Cardiac fibroblast (primary cell): ENCODE results near the gene PRMT7.

Experiments
- DNase-seq, 2 donors: peaks; one replicate each; pipeline versions ENCODE4 v3.0.0 to v3.0.0-alpha.2; 2010; ENCODE audit warnings: low read depth in 2 of 2
- H3K4me3 ChIP-seq, 2 donors: replicated peaks in 1 of 2; 1 replicate in 1 of 2; 2 replicates in 1 of 2; pipeline ENCODE4 v1.5.1; 2011; ENCODE audit warnings: low read depth in 2 of 2, low read length in 2 of 2, mild to moderate bottlenecking in 2 of 2, moderate library complexity in 1 of 2
- CTCF ChIP-seq: IDR thresholded peaks from one replicate; pipeline ENCODE4 v1.5.1; 2011; ENCODE audit warnings: low read depth, mild to moderate bottlenecking, low read length, inconsistent platforms

Gene PRMT7

GRCh38 chr16:68310437-68310773, 414 bp upstream of the PRMT7 start:
- peak in 1 of 2 donors; percentile 30 for DNase-seq
- TF ChIP-seq CTCF, result no peak
- H3K4me3 ChIP-seq, result peak overlapping the region; percentile 98 to 99

- TF ChIP-seq CTCF, result no peak
- no peak for DNase-seq
- H3K4me3 ChIP-seq, result no peak overlapping the region
Measured at GRCh38 chr16:68313116-68313515, 2.3 kb downstream of the PRMT7 start.

GRCh38 chr16:68319185-68319908, 8.5 kb downstream of the PRMT7 start:
- TF ChIP-seq CTCF, result no peak
- no peak for DNase-seq
- H3K4me3 ChIP-seq, result no peak overlapping the region

- H3K4me3 ChIP-seq, result no peak overlapping the region
- TF ChIP-seq CTCF, result no peak
- DNase-seq, result no peak
Measured at GRCh38 chr16:68324336-68324735, 13.5 kb downstream of the PRMT7 start.

GRCh38 chr16:68324780-68325357, 14.1 kb downstream of the PRMT7 start:
- TF ChIP-seq CTCF, result no peak
- no peak overlapping the region for H3K4me3 ChIP-seq
- no peak for DNase-seq

- peak; percentile 93 for TF ChIP-seq CTCF
- H3K4me3 ChIP-seq, result no peak overlapping the region
- DNase-seq, result peak; percentile 89
Measured at GRCh38 chr16:68328151-68328859, 17.5 kb downstream of the PRMT7 start.
